ENCODE results near the gene PITPNM3.

- TF ChIP-seq CTCF (IDR thresholded peaks at IDR 0.05): no peak
- TF ChIP-seq EP300 (IDR thresholded peaks at IDR 0.05): no peak
- TF ChIP-seq POLR2A (IDR thresholded peaks at IDR 0.05): no peak
Observed at GRCh38 chr17:6468051-6468790, 88.1 kb downstream of the PITPNM3 start.
